ENCODE measurements around the gene LAMA3. TPM values are rescaled to one million over a fixed set of nuclear protein-coding genes. Genes with fewer than 3 reads are reported as not detected.

LAMA3 gene
- total and polyA plus RNA-seq, 5 donors: 1.7 to 5.4 (median 4.2) TPM

DNA sequence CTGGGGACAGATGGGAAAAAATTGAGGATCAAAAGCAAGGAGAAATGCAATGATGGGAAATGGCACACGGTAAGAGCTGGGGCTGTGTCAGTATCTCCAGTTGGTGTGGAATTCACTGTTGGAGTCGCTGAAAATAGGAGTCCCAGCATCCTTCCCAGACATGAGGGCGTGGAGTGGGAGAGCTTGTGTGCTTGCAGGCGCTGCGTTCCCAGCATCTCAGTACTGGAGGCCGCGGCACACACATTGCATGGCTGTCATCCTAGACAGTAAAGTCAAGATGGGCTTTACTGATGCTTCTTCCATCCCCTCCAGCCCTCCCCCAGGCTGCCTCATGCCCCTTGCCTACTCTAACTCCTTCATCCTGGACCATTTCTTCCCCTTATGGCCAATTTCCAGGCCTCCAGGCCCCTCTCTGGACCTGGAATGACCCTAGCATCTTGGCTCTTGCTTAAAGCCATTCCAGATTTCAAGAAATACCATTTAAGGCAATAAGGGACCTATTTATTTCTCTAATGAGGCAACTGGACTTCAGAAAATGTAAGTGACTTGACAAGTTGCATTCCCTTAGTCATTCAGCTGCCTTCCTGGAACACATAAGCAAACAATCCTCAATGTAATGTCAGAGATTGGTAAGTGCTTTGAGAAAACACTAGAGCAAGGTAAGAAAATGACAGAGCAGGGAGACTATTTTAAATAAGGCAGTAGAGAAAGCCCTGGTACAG, 254.8 kb downstream of the LAMA3 start:
- DNase-seq (no peak), ATAC-seq (no peak)
- Histone ChIP-seq H3K27me3 (ENCODE audit: control insufficient read depth, insufficient read depth) (no peaks in the 10 kb centered on the region), H3K4me3 (ENCODE audit: low read length) (no peak overlapping the region), H3K4me1 (ENCODE audit: control insufficient read depth, insufficient read depth, low read length) (no peaks in the 10 kb centered on the region), H3K27ac (ENCODE audit: low read length) (no peak overlapping the region), H3K9me3 (ENCODE audit: control insufficient read depth, low read length) (no peaks in the 10 kb centered on the region)
- 92% methylated on average over 7 of the region's 7 CpGs for WGBS
- intact Hi-C loops (cut with DNase I): no loop called here

DNA sequence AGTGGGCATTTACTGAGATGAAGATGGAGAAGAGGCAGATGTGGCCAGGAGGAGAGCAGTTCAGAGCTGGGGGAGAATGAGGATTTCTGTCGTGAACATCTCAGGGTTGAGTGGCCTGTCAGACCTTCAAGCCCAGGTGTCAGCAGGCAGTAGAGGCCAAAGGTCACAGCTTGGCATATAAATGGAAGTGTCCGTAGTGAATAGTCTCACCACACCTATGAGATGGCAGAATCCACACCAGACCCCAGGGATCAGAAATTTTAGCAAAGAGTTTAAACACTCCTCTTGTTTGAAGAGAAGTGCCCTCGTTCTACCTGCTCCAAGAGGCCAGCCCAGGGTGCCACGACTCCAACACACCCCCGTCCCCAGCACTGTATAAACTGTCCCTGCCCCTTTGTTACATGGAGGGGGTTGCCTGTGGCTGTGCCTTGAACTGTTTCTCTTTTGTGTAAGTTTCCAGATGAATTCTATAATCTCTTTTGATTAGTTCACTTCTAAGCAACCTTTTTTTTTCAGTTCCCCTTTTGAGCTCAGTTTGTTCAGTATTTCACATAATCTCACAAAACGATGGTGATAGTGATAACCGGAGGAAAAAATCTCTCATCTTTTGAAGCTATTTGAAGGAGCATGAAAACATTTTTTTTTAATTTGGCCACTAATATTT, 256.3 kb downstream of the LAMA3 start:
- ATAC-seq: no peak
- H3K27ac ChIP-seq (ENCODE audit: low read length): no peak overlapping the region
- no peak overlapping the region for H3K4me3 ChIP-seq (ENCODE audit: low read length)
- intact Hi-C loops (cut with DNase I): no loop called here
- H3K9me3 ChIP-seq (ENCODE audit: control insufficient read depth, low read length): no peaks in the 10 kb centered on the region
- H3K27me3 ChIP-seq (ENCODE audit: control insufficient read depth, insufficient read depth): no peaks in the 10 kb centered on the region
- DNase-seq: no peak
- 87% methylated on average over 7 of the region's 7 CpGs for WGBS
- H3K4me1 ChIP-seq (ENCODE audit: control insufficient read depth, insufficient read depth, low read length): no peaks in the 10 kb centered on the region

DNA sequence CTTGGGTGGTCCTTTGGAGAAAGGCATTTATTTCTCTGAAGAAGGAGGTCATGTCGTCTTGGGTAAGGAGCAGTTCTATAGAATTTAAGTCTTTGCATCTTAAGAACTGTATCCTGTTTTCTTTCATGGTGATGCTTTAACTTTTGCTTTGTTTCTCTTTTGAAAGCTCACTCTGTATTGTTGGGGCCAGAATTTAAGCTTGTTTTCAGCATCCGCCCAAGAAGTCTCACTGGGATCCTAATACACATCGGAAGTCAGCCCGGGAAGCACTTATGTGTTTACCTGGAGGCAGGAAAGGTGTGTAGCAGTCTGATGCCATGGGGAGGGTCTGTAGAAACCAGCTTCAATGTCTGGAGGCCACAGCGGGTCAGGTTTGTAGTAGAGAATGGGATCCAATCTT, 260.6 kb downstream of the LAMA3 start:
- Histone ChIP-seq H3K9me3 (ENCODE audit: control insufficient read depth, low read length) (no peaks in the 10 kb centered on the region), H3K27ac (ENCODE audit: low read length) (no peak overlapping the region), H3K4me3 (ENCODE audit: low read length) (no peak overlapping the region), H3K27me3 (ENCODE audit: control insufficient read depth, insufficient read depth) (no peaks in the 10 kb centered on the region), H3K4me1 (ENCODE audit: control insufficient read depth, insufficient read depth, low read length) (no peaks in the 10 kb centered on the region)
- ATAC-seq: no peak
- WGBS: 80% methylated on average over 5 of the region's 5 CpGs
- intact Hi-C loops (cut with DNase I): no loop called here
- DNase-seq: no peak

DNA sequence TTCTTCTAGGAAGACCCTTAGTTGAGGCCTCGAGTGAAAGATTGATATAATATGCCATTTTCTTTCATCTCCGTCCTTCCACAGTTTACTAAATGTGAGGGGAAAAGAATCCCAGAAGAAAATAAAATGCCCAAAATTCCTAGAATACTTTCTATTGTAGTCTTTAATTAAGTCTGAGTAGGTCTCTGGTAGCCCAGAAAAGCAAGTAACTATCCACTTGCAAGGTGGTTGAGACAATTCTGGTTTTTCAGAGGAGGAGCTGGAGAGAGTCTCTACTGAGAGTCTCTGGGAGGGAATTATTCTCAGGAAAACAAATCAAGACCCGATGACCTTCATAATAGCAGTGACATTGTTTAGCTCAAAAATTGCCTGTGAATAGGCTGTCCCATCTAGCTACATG, 261.4 kb downstream of the LAMA3 start:
- intact Hi-C loops (cut with DNase I): no loop called here

DNA sequence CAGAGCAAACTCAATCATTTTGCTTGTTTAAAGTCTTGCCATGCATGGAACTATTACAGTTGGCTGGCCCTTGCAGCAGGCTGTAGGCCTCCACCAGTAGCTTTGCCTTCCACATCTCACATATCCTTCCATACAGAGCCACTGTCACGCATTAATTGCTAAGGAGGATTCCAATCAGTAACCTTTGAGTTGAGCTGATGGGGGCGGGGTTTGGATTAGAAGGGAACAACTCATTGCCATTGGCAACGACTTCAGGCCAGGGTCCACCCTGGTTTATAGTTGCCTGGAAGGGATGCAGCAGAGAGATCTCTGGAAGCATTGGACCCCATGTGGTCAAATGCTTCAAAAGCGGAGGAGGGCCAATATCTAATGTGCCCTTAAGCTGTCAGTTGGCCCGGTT, 262.0 kb downstream of the LAMA3 start:
- DNase-seq (no peak), ATAC-seq (no peak)
- intact Hi-C loops (cut with DNase I): no loop called here
- no peak overlapping the region for H3K27ac ChIP-seq (ENCODE audit: low read length)
- no peak overlapping the region for H3K4me3 ChIP-seq (ENCODE audit: low read length)
- H3K4me1 ChIP-seq (ENCODE audit: control insufficient read depth, insufficient read depth, low read length): no peaks in the 10 kb centered on the region
- WGBS: 86% methylated on average over 5 of the region's 5 CpGs
- no peaks in the 10 kb centered on the region for H3K27me3 ChIP-seq (ENCODE audit: control insufficient read depth, insufficient read depth)
- H3K9me3 ChIP-seq (ENCODE audit: control insufficient read depth, low read length): no peaks in the 10 kb centered on the region

More for the DNA sequence above, 261.4 kb downstream of the LAMA3 start:
- WGBS: 90% methylated on average over 3 of the region's 3 CpGs
- no peaks in the 10 kb centered on the region for H3K9me3 ChIP-seq (ENCODE audit: control insufficient read depth, low read length)
- H3K27me3 ChIP-seq (ENCODE audit: control insufficient read depth, insufficient read depth): no peaks in the 10 kb centered on the region
- H3K27ac ChIP-seq (ENCODE audit: low read length): no peak overlapping the region
- H3K4me1 ChIP-seq (ENCODE audit: control insufficient read depth, insufficient read depth, low read length): no peaks in the 10 kb centered on the region
- DNase-seq (no peak), ATAC-seq (no peak)
- H3K4me3 ChIP-seq (ENCODE audit: low read length): no peak overlapping the region

DNA sequence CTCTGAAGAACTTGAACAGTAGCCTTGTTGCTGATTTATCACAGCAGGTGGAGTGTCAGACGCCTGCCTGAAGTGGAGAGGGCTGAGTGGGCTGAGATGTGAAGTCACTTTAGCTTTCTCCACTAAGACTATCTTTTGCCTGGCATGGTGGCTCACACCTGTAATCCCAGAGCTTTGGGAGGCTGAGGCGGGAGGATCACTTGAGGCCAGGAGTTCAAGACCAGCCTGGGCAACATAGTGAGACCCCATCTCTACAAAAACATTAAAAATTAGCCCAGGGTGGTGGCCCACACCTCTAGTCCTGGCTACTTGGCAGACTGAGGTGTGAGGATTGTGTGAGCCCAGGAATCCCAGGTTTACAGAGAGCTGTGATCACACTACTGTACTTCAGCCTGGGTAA, 264.7 kb downstream of the LAMA3 start:
- Histone ChIP-seq H3K4me1 (ENCODE audit: control insufficient read depth, insufficient read depth, low read length) (no peaks in the 10 kb centered on the region), H3K4me3 (ENCODE audit: low read length) (no peak overlapping the region), H3K9me3 (ENCODE audit: control insufficient read depth, low read length) (no peaks in the 10 kb centered on the region), H3K27ac (ENCODE audit: low read length) (no peak overlapping the region), H3K27me3 (ENCODE audit: control insufficient read depth, insufficient read depth) (no peaks in the 10 kb centered on the region)
- intact Hi-C loops (cut with DNase I): no loop called here
- ATAC-seq (no peak), DNase-seq (no peak)
- WGBS: 91% methylated on average over 2 of the region's 2 CpGs

DNA sequence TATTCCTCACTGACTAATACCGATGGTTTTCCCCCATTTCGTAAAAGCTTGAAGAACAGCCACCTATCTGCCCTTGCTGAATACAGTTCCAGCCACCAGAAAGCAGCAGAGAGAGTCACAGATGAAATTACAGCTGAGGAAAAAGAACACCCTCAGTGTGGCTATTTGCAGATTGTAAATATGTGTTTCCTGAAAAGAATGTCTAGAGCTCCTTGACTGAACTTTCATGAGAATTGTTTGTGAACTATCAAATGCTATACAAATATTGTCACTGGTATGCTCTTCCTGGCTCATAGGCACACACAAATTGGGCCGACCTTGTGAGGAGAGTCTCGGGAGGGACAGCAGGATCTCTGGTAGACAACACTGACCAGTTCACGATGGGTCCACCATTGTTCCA, 267.2 kb downstream of the LAMA3 start:
- no peak overlapping the region for H3K4me3 ChIP-seq (ENCODE audit: low read length)
- no peaks in the 10 kb centered on the region for H3K9me3 ChIP-seq (ENCODE audit: control insufficient read depth, low read length)
- no peak overlapping the region for H3K27ac ChIP-seq (ENCODE audit: low read length)
- no peaks in the 10 kb centered on the region for H3K27me3 ChIP-seq (ENCODE audit: control insufficient read depth, insufficient read depth)
- DNase-seq (no peak), ATAC-seq (no peak)
- WGBS: 91% methylated on average over 5 of the region's 5 CpGs
- intact Hi-C loops (cut with DNase I): loop anchor here in 1 of 4 donors (5.0 kb wide), 1 partner anchor 161 kb away; no protein-coding TSS in a partner anchor
- H3K4me1 ChIP-seq (ENCODE audit: control insufficient read depth, insufficient read depth, low read length): no peaks in the 10 kb centered on the region

DNA sequence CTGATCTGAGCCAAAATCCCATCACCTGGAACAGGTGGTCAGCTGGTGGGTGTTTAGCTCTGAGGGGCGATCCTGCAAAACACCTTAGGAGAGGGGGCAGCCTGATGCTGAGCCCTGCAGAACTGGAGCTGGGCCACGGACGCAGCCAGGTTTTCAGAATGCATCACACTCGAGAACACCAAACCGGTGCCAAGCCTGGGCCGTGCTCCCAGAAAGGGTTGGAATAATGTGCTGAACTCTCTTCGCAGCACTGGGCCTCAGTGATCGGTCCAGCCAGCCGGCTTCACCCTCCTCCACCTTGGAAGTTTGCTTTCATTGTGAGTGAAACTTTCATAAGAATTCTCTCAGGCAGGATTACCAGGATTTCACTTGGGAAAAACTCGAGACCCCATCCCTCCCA, 268.8 kb downstream of the LAMA3 start:
- Histone ChIP-seq H3K4me3 (ENCODE audit: low read length) (no peak overlapping the region), H3K27me3 (ENCODE audit: control insufficient read depth, insufficient read depth) (no peaks in the 10 kb centered on the region), H3K4me1 (ENCODE audit: control insufficient read depth, insufficient read depth, low read length) (no peaks in the 10 kb centered on the region), H3K9me3 (ENCODE audit: control insufficient read depth, low read length) (no peaks in the 10 kb centered on the region), H3K27ac (ENCODE audit: low read length) (no peak overlapping the region)
- DNase-seq (peak; percentile 85 to 96 (median 92)), ATAC-seq (peak; percentile 93 to 94)
- 35% methylated on average over 10 of the region's 10 CpGs for WGBS
- intact Hi-C loops (cut with DNase I): loop anchor here in 1 of 4 donors (5.0 kb wide), 1 partner anchor 159 kb away; no protein-coding TSS in a partner anchor

DNA sequence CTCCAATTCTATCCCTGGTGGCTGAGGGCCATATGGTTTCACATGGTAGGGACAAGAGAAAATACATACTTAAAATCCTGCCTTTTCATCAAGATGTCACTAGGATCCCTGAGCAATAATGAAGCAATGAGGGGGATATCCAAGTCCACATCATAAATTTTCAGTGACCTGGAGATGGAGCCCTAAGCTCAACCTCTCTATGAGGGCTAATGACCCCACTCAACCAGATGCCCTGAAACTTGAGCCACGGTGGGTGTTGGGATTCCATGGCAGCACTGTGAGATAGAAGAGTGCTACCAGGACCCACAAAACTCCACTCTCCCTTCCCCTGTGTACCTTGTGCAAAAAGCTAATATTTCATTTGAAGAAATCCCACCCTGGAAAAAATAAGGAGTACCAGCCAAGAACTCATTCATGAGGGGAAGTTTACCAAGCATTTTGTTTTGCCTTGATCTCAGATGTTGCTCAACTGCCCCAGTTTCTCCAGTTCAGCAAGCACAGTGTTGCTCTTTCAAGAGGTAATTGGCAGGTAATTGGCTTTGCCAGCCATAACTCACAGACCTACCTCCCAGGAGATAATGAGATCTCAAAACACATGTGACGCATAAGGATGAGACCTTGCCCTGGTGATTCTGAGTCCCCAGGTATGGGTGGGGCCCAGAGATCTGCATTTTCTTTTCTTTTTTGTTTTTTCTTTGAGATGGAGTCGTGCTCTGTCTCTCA, 274.4 kb downstream of the LAMA3 start:
- Histone ChIP-seq H3K4me1 (ENCODE audit: control insufficient read depth, insufficient read depth, low read length) (no peaks in the 10 kb centered on the region), H3K4me3 (ENCODE audit: low read length) (no peak overlapping the region), H3K27me3 (ENCODE audit: control insufficient read depth, insufficient read depth) (no peaks in the 10 kb centered on the region), H3K9me3 (ENCODE audit: control insufficient read depth, low read length) (no peaks in the 10 kb centered on the region), H3K27ac (ENCODE audit: low read length) (no peak overlapping the region)
- intact Hi-C loops (cut with DNase I): no loop called here
- WGBS: 85% methylated on average over 3 of the region's 3 CpGs
- peak in 1 of 2 donors; percentile 31 for ATAC-seq
- DNase-seq: no peak

DNA sequence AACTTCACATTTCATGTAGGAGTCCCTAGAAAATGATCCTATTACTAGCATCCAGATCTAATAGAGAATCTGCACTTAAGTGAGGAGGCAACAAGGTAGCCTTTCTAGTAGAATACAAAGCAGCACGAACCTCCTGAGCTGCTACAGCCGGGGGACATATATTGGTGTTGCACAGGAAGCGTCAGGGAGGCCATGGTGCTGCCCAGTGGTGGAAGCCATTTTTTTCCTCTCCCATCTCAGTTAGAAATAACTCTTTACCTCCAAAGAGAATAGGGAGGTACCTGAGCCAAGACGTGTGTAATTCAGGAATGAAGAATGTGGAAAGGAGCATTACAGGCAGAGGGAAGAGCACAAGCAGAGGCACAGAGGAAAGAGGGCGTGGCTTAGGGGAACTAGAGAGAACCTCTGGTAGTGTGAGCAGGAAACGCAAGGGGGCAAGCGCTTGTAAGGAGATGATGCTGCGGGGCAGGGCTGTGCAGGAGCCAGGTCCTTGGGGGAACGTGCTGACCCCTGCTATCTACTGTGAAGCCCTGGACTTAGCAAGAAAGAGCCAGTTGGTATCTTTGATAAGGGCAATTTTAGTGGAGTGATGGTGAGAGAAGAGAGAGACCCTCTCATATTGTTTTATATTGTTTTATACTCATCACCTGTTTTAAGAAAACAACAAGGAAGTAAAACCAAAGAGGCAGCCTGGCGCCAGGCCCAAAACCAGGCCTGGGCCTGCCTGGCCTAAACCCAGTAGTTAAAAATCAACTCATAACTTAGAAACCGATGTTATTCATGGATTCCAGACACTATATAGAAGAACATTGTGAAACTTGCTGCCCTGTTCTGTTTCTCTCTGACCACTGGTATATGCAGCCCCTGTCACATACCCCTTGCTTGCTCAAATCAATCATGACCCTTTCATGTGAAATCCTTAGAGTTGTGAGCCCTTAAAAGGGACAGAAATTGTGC, 275.3 kb downstream of the LAMA3 start:
- ATAC-seq (no peak), DNase-seq (peak in 1 of 3 donors; percentile 26)
- intact Hi-C loops (cut with DNase I): no loop called here
- Histone ChIP-seq H3K9me3 (ENCODE audit: control insufficient read depth, low read length) (no peaks in the 10 kb centered on the region), H3K4me1 (ENCODE audit: control insufficient read depth, insufficient read depth, low read length) (no peaks in the 10 kb centered on the region), H3K27ac (ENCODE audit: low read length) (no peak overlapping the region), H3K4me3 (ENCODE audit: low read length) (no peak overlapping the region), H3K27me3 (ENCODE audit: control insufficient read depth, insufficient read depth) (no peaks in the 10 kb centered on the region)
- whole genome bisulfite sequencing: 90% methylated on average over 11 of the region's 11 CpGs

Measured in right cardiac atrium (tissue), 5 donors.